HG02885 (cell line): Measurements from ENCODE around the gene MPZL2.

Experiments
- ATAC-seq: cut with Tn5 transposase; IDR thresholded peaks from one replicate; pipeline ENCODE4 v1.9.1; 2021; ENCODE audit warnings: mild to moderate bottlenecking; ENCODE audit not compliant: unreplicated experiment, poor library complexity

The MPZL2 gene

GRCh38 chr11:118286545-118286944 lies 22.4 kb upstream of the MPZL2 start:
- ATAC-seq, result no peak

GRCh38 chr11:118283756-118284350 lies 19.8 kb upstream of the MPZL2 start:
- ATAC-seq, result no peak

- no peak for ATAC-seq
Measured at GRCh38 chr11:118283037-118283636, 19.0 kb upstream of the MPZL2 start.

- ATAC-seq, result no peak
Measured at GRCh38 chr11:118282606-118283005, 18.5 kb upstream of the MPZL2 start.

- ATAC-seq, result no peak
Measured at GRCh38 chr11:118281284-118281683, 17.2 kb upstream of the MPZL2 start.

DNA sequence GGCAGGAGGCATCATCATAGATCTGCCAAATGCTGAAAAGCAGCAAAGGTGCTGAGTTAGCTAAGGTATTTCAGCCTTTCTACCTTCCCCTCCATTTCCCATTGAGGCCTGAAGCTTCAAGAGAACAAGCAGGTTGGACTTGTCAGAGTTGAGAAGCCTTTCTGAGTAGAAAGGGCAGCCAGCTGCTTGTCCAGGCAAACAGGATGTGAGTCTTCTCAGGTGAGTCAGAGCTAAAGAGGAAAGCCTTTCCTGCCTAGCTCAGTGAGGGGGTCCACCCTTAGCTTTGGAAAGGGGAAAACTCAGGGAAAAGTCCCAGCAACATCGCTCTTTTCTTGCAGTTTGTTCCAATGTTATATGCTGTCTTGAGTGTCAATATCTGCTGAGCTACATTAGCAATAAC lies 13.2 kb upstream of the MPZL2 start:
- ATAC-seq, result no peak

GRCh38 chr11:118276422-118276821 lies 12.3 kb upstream of the MPZL2 start:
- no peak for ATAC-seq

GRCh38 chr11:118275176-118275575 lies 11.1 kb upstream of the MPZL2 start:
- ATAC-seq, result no peak

GRCh38 chr11:118274186-118274585 lies 10.1 kb upstream of the MPZL2 start:
- no peak for ATAC-seq

DNA sequence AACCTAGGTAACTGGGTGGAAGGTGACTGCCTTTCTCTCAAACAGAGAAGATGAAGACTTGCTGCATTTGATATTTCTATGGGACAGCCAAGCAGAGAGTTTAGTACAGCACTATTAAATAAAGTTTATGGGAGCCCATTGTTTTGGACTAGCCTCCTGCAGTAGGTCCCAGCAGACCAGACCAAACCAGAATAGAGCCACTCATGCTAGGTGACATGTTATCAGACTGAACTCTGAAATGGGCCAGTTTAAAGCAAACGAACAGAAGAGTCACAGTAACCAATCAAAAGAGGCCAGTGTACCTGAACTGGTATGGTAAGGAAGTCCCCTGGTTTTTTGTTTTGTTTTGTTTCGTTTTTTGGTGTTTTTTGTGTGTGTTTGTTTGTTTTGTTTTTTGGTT lies 7.9 kb upstream of the MPZL2 start:
- ATAC-seq, result no peak

DNA sequence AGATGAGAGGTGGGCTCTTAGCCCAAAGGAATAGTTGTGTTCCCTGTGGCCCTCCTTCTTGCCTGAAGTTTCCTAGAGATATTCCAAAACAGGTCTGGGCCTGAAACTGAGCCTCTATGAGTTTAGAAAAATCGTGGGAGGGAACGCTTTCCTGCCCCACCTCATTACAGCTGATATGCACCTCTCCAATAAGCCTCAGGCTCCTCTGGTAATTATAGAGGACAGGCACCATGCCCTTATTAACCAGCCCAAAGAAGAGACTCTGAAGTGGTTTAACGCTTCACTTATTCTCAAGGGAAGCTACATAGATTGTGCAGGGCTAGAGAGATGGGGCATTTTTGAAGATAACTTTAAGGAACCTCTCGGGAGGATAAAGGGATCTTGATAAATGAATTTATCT lies 3.4 kb upstream of the MPZL2 start:
- no peak for ATAC-seq

DNA sequence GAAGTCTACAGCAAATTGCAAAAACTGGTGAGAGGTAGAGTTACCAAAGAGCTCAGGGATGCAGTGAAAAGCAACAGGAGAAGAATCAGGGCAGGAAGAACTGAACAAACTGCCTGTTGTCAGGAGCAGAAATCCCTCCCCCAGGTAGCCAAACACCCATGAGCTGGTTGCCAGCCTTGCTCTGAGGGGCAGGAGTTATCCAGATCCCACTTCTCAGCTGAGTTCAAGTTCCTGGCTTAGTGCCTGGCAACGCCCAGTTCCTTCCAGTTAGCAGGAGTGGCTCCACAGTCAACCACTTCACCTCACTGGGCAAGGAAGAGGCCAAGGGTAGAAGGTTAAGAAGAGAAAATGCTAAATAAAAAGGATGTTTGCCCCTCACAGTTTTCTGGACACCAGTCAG lies 1.9 kb upstream of the MPZL2 start:
- no peak for ATAC-seq

- ATAC-seq, result no peak
Measured at GRCh38 chr11:118264569-118265465, 720 bp upstream of the MPZL2 start.

GRCh38 chr11:118263112-118263511 lies 985 bp downstream of the MPZL2 start:
- ATAC-seq, result no peak

- no peak for ATAC-seq
Measured at GRCh38 chr11:118260353-118260752, 3.7 kb downstream of the MPZL2 start.

GRCh38 chr11:118259138-118259537 lies 5.0 kb downstream of the MPZL2 start:
- ATAC-seq, result no peak

DNA sequence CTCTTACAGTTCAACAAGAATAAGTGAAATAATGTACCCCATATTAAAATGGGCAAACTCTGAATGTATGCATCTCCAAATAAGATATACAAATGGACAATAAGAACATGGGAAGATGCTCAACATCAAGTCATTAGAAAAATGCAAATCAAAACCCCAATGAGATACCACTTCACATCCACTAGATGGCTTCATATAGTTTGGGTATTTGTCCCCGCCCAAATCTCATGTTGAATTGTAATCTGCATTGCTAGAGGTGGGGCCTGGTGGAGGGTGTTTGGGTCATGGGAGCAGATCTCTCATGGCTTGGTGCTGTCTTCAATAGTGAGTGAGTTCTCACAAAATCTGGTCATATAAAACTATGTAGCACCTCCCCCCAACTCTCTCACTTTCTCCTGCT lies 5.7 kb downstream of the MPZL2 start:
- ATAC-seq, result no peak

- ATAC-seq, result no peak
Measured at GRCh38 chr11:118252688-118253087, 11.4 kb downstream of the MPZL2 start.

- peak; percentile 69 for ATAC-seq
Measured at GRCh38 chr11:118251858-118252652, 12.0 kb downstream of the MPZL2 start, which contains the start of gene MPZL3. Gene MPZL3 (minus strand): TSS chr11:118252365. CDS start chr11:118252294, 71 bp downstream.

DNA sequence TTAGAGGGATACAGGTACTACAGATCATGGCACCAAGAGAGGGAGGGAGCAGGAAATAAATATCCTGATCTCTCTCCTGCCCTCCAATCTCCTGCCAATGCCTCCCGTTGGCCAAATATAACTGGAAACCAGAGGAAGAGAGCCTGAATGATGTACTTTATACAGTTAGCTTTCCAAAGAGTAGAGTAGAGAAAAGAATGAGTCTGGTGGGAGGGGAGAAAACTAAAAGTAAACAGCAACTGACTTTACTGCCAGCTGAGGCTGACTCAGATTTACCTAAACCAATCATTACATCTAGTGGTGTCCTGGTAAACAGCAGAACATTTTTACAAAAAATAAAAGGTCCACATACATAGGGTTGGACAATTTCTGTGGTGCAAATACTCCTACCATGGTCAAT lies 17.1 kb downstream of the MPZL2 start:
- no peak for ATAC-seq
